GM12878 (cell line): Measurements from ENCODE around the gene PTH2R.

ENCODE experiments used
- BHLHE40 ChIP-seq, 2 experiments: fragments of 450-650 bp in 1 of 2; IDR thresholded peaks; 2 replicates each; pipeline ENCODE4 v1.6.1; 2011 to 2017; ENCODE audit warnings: low read depth in 2 of 2, borderline replicate concordance in 1 of 2, improper control_type of control experiment in 1 of 2, low read length in 1 of 2, mild to moderate bottlenecking in 1 of 2
- BRCA1 ChIP-seq: IDR thresholded peaks from 2 replicates; pipeline ENCODE4 v1.6.1; 2011; ENCODE audit warnings: low read depth, low read length, improper control_type of control experiment
- CREB1 ChIP-seq: IDR thresholded peaks from 2 replicates; pipeline ENCODE4 v1.6.1; 2012; ENCODE audit warnings: low read depth, mild to moderate bottlenecking, inconsistent platforms
- FOXM1 ChIP-seq: IDR thresholded peaks from 2 replicates; pipeline ENCODE4 v1.6.1; 2012; ENCODE audit warnings: low read depth, mild to moderate bottlenecking, inconsistent platforms, low read length, moderate library complexity
- MAX ChIP-seq: IDR thresholded peaks from 2 replicates; pipeline ENCODE4 v1.6.1; 2012; ENCODE audit warnings: low read depth, low read length, improper control_type of control experiment
- NFYB ChIP-seq: IDR thresholded peaks from 2 replicates; pipeline ENCODE4 v1.6.1; 2011; ENCODE audit warnings: low read depth, mild to moderate bottlenecking, low read length, improper control_type of control experiment, moderate library complexity; ENCODE audit not compliant: insufficient read depth
- PAX8 ChIP-seq: fragments of 450-650 bp; IDR thresholded peaks from 2 replicates; pipeline ENCODE4 v1.6.1; 2017; ENCODE audit warnings: mild to moderate bottlenecking, moderate library complexity
- POLR2A ChIP-seq: IDR thresholded peaks from 2 replicates; pipeline ENCODE4 v1.6.1; 2011; ENCODE audit warnings: low read depth, mild to moderate bottlenecking, low read length
- POLR2AphosphoS2 ChIP-seq: IDR thresholded peaks from 2 replicates; pipeline ENCODE4 v1.6.1; 2011; ENCODE audit warnings: low read depth, mild to moderate bottlenecking, low read length, improper control_type of control experiment, moderate library complexity
- SIN3A ChIP-seq: IDR thresholded peaks from 2 replicates; pipeline ENCODE4 v1.6.1; 2012; ENCODE audit warnings: low read depth, low read length, improper control_type of control experiment

DNA sequence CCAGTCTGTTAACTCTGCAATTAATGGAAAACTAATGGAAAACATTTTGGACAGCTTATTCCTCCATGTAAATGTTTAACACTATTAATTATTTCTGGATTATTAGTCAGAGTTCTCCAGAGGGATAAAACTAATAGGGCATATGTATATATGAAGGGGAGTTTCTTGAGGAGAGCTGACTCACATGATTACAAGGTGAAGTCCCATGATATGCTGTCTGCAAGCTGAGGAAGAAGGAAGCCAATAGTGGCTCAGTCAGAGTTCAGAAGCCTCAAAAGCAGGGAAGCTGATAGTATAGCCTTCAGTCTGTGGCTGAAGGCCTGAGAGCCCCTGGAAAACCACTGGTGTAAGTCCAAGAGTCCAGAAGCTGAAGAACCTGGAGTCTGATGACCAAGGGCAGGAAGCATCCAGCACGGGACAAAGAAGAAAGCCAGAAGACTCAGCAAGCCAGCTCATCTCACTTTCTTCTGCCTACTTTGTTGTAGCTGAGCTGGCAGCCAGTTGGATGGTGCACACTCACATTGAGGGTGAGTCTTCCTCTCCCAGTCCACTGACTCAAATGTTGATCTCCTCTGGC, 136.0 kb downstream of the PTH2R start:
- TF ChIP-seq POLR2A (no peak), POLR2AphosphoS2 (no peak), MAX (no peak), PAX8 (no peak), FOXM1 (no peak), CREB1 (no peak), BRCA1 (no peak), BHLHE40 (IDR thresholded peaks at IDR 0.05; ENCODE audit: borderline replicate concordance in 1 of 2, low read depth in 2 of 2, low read length in 1 of 2) (no peak), NFYB (no peak), SIN3A (no peak)
